DMS114 treated with DMSO at 0.1 percent for 48 hours (cell line): ENCODE results near the gene FBXL2.
A peak's percentile ranks its signal among the peaks of the same experiment; 100 is the strongest.

Source experiments
- DNase-seq: peaks from one replicate; lab custom pipeline; 2025; ENCODE audit not compliant: unreplicated experiment; lab: John Stamatoyannopoulos, UW

Gene FBXL2

GRCh38 chr3:33277193-33277882, at the start of gene FBXL2:
FBXL2 (plus strand) TSS chr3:33277442; CDS start chr3:33277513, 71 bp downstream.
- DNase-seq = peak; percentile 67

GRCh38 chr3:33229066-33229465, 48.2 kb upstream of the FBXL2 start:
- no peak for DNase-seq

GRCh38 chr3:33229947-33230346, 47.3 kb upstream of the FBXL2 start:
- DNase-seq = no peak

- DNase-seq = no peak
Observed at GRCh38 chr3:33231756-33232465, 45.3 kb upstream of the FBXL2 start.

GRCh38 chr3:33233884-33234283, 43.4 kb upstream of the FBXL2 start:
- DNase-seq = no peak

- DNase-seq = no peak
Observed at GRCh38 chr3:33236005-33236404, 41.2 kb upstream of the FBXL2 start.

- no peak for DNase-seq
Observed at GRCh38 chr3:33237439-33237838, 39.8 kb upstream of the FBXL2 start.

GRCh38 chr3:33238923-33239322, 38.3 kb upstream of the FBXL2 start:
- no peak for DNase-seq

- no peak for DNase-seq
Observed at GRCh38 chr3:33240261-33240660, 37.0 kb upstream of the FBXL2 start.

GRCh38 chr3:33246786-33247185, 30.5 kb upstream of the FBXL2 start:
- DNase-seq = no peak

- DNase-seq = no peak
Observed at GRCh38 chr3:33250712-33251111, 26.5 kb upstream of the FBXL2 start.

GRCh38 chr3:33256249-33256648, 21.0 kb upstream of the FBXL2 start:
- no peak for DNase-seq

GRCh38 chr3:33260104-33260503, 17.1 kb upstream of the FBXL2 start:
- no peak for DNase-seq

GRCh38 chr3:33269385-33269784, 7.9 kb upstream of the FBXL2 start:
- DNase-seq = no peak

- no peak for DNase-seq
Observed at GRCh38 chr3:33271324-33271723, 5.9 kb upstream of the FBXL2 start.

GRCh38 chr3:33273628-33274027, 3.6 kb upstream of the FBXL2 start:
- no peak for DNase-seq

- DNase-seq = no peak
Observed at GRCh38 chr3:33278163-33278562, 921 bp downstream of the FBXL2 start.

GRCh38 chr3:33287672-33288282, 10.5 kb downstream of the FBXL2 start:
- DNase-seq = no peak

- no peak for DNase-seq
Observed at GRCh38 chr3:33299395-33300081, 22.3 kb downstream of the FBXL2 start.

GRCh38 chr3:33312361-33312760, 35.1 kb downstream of the FBXL2 start:
- DNase-seq = no peak

- no peak for DNase-seq
Observed at GRCh38 chr3:33313331-33313730, 36.1 kb downstream of the FBXL2 start.

- DNase-seq = no peak
Observed at GRCh38 chr3:33314993-33315392, 37.8 kb downstream of the FBXL2 start.
